ENCODE measurements around the gene IL5RA.

GRCh38 chr3:3080309-3080708 lies 29.9 kb downstream of the IL5RA start:
- TF ChIP-seq POLR2A (IDR thresholded peaks at IDR 0.05) (no peak), POLR2AphosphoS5 (IDR thresholded peaks at IDR 0.05) (no peak), CTCF (IDR thresholded peaks at IDR 0.05) (no peak)

All from stomach (tissue), 4 donors.